Choroid plexus epithelial cell (primary cell): ENCODE data around the gene BUD31.
"Not testable (repeated sequence)": the region's sequence is repeated elsewhere in the genome, so short reads cannot be mapped to it uniquely, and the experiment has no call there.

Source experiments
- DNase-seq: peaks from one replicate; pipeline ENCODE4 v3.0.0-alpha.2; 2010; ENCODE audit warnings: low read depth
- H3K4me3 ChIP-seq: 2 replicates; pipeline ENCODE4 v1.5.1; 2011; ENCODE audit warnings: low read depth, mild to moderate bottlenecking, control low read depth, low read length, moderate library complexity
- TF ChIP-seq, protein P1 (sequence below): conservative IDR thresholded peaks from 2 replicates; pipeline ENCODE4 v1.5.1; 2011; ENCODE audit warnings: low read depth, mild to moderate bottlenecking, control low read depth, inconsistent platforms, low read length, moderate library complexity

Gene BUD31

DNA sequence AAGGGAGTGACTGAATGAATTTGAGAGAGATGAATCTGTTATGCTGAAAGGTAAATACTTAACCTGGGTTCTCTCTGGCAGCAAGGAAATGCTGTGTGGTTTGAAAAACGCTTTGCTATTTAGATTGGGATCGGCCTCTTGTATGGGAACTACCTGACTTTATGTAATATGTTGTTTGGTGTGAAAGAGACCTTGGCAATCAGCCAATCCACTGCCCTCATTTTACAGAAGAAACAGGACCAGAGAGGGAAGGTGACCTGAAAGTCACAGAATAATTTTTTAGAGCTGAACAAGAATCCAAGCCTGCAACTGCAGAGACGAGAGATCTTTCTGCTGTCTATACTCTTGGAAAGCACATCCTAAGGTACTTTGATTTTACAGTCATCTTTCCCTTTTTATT, 1.0 kb downstream of the BUD31 start:
- no peak for DNase-seq
- peak overlapping the region; percentile 100 for H3K4me3 ChIP-seq
- TF ChIP-seq, protein P1, sequence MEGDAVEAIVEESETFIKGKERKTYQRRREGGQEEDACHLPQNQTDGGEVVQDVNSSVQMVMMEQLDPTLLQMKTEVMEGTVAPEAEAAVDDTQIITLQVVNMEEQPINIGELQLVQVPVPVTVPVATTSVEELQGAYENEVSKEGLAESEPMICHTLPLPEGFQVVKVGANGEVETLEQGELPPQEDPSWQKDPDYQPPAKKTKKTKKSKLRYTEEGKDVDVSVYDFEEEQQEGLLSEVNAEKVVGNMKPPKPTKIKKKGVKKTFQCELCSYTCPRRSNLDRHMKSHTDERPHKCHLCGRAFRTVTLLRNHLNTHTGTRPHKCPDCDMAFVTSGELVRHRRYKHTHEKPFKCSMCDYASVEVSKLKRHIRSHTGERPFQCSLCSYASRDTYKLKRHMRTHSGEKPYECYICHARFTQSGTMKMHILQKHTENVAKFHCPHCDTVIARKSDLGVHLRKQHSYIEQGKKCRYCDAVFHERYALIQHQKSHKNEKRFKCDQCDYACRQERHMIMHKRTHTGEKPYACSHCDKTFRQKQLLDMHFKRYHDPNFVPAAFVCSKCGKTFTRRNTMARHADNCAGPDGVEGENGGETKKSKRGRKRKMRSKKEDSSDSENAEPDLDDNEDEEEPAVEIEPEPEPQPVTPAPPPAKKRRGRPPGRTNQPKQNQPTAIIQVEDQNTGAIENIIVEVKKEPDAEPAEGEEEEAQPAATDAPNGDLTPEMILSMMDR, result no peak

DNA sequence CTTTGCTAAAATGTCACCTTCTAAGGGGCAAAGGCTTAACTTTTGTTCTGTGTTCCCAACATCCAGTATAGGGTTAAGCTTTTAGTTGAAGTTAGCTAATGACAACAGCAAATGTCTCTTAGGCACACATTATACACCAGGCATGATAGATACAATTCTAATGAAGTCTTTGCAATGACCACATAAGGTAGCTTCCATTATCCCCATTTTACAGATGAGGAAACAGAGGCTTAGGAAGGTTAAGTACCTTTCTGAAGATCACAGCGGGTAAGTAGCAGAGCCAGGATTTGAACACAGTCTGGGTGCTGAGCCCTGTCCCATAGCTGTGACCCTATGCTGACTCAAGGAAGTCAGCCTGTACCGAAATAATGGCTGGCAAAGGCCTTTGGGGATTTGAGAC, 1.9 kb downstream of the BUD31 start:
- TF ChIP-seq, protein P1, result no peak
- no peak overlapping the region for H3K4me3 ChIP-seq
- DNase-seq, result no peak

DNA sequence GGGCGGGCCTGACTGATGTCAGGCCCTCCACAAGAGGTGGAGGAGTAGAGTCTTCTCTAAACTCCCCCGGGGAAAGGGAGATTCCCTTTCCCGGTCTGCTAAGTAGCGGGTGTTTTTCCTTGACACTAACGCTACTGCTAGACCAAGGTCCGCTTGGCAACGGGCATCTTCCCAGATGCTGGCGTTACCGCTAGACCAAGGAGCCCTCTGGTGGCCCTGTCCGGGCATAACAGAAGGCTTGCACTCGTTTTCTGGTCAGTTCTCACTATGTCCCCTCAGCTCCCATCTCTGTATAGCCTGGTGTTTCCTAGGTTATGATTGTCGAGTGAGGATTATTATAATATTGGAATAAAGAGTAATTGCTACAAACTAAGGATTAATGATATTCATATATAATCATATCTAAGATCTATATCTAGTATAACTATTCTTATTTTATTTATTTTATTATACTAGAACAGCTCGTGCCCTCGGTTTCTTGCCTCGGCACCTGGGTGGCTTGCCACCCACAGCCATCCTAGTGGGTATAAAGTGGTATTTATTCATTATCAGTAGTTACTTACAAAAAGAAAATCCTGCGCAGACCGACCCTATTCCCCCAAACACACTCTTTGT, 6.9 kb downstream of the BUD31 start:
- TF ChIP-seq, protein P1, result peak; percentile 70
- DNase-seq, result peak; percentile 80
- not testable (repeated sequence) for H3K4me3 ChIP-seq

DNA sequence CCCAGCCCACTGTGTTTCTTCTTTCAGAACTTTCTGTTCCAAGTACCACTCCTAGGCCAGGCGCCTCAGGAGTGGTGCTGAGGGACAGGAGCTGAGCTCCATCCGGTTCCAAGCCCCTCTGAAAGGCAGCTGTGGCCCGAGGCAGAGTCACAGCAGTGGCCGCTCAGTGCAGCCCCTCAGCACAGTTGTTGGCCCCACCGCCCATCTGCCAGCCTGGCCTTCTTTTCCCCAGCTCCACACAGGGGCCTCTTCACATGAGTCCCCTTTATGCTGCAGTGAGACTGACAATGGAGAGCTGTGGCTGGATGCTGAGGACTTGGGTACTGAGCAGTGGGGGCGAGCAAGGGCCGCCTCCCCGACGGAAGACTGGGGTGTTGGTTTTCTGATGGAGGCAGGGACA, 9.5 kb downstream of the BUD31 start:
- no peak overlapping the region for H3K4me3 ChIP-seq
- TF ChIP-seq, protein P1, result no peak
- no peak for DNase-seq

DNA sequence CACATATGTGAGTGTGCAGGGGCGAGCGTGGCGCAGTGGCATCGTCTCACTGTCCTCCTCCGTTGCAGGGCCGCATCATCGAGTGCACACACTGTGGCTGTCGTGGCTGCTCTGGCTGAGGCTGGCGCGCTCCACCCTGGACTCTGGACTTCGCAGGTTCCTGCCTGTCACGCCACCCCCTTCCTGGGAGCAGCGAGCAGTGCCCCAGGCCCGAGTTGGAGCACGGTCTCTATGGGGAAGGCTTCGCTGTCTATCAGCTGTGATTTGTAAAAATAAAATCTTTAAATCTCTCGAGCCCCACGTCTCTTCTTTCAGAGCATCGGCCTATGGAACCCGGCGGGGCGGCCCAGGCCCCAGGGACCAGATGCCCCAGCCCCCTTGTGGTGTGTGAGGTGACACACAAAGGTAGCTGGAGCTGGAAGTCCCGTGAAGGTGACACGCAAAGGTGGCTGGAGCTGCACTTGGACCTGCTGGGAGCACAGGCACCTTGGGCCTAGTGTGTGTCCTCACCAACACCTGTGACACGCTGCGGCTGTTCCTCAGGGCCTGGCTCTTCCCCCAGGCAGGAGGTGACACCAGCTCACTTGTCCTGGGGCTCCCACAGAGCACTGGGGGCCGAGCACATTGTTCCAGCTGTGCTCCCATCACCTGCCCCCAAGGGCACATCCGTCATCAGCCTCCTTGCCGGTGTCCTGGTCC, 10.7 kb downstream of the BUD31 start:
- TF ChIP-seq, protein P1, result no peak
- no peak for DNase-seq
- no peak overlapping the region for H3K4me3 ChIP-seq

DNA sequence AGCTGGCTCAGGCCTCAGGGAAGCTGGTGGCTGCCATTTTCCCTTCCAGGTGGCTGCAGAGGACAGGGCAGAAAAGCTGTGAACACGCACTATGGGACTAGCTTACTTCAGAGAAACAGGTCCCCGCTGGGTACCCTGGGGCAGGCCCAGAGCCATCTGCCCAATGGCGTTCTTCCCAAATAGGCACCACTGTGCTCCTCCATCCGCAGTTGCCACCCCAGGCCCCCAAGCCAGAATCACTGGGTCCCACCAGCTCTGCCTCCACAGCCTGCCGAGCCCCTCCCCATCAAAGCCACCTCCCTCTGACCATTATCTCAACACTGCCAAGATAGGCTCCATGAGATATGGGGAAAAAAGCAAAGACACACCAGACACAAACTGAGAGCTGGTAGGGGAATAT, 11.4 kb downstream of the BUD31 start:
- no peak overlapping the region for H3K4me3 ChIP-seq
- TF ChIP-seq, protein P1, result no peak
- no peak for DNase-seq

DNA sequence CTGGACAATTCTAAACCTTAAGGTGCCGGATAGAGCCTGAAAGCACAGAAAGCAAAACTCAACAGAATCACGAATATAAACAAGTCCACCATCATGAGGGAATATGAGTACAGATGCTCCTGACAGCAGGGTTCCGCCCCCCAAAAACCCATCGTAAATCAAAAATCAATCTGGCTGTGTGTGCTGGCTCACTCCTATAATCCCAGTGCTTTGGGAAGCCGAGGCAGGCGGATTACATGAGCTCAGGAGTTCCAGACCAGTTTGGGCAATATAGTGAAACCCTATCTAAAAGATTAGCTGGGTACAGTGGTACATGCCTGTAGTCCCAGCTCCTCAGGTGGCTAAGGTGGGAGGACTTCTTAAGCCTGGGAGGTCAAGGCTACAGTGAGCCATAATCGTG, 12.2 kb downstream of the BUD31 start:
- TF ChIP-seq, protein P1, result no peak
- no peak overlapping the region for H3K4me3 ChIP-seq
- DNase-seq, result no peak
